Adrenal gland (tissue), 5 donors: Measurements from ENCODE around the gene MOB1B.

Experiments
- POLR2A ChIP-seq, 2 donors: fragments of 450-650 bp; IDR thresholded peaks; one replicate each; pipeline ENCODE4 v1.6.1; 2017; ENCODE audit warnings: antibody characterized with exemption in 2 of 2, mild to moderate bottlenecking in 2 of 2, moderate library complexity in 1 of 2
- TF ChIP-seq, protein P1 (sequence below), 6 experiments: fragments of 450-650 bp in 4 of 6; fragments of 200-600 bp in 2 of 6; sonication (generic) in 1 of 6; IDR thresholded peaks; 1 replicate in 5 of 6; 2 replicates in 1 of 6; pipeline versions ENCODE4 v1.5.1 to v1.8.0; 2016 to 2021; ENCODE audit warnings: antibody characterized with exemption in 6 of 6, mild to moderate bottlenecking in 2 of 6, moderate library complexity in 1 of 6
- donor health status: DM: no; HTN: no; CAD: no.

DNA sequence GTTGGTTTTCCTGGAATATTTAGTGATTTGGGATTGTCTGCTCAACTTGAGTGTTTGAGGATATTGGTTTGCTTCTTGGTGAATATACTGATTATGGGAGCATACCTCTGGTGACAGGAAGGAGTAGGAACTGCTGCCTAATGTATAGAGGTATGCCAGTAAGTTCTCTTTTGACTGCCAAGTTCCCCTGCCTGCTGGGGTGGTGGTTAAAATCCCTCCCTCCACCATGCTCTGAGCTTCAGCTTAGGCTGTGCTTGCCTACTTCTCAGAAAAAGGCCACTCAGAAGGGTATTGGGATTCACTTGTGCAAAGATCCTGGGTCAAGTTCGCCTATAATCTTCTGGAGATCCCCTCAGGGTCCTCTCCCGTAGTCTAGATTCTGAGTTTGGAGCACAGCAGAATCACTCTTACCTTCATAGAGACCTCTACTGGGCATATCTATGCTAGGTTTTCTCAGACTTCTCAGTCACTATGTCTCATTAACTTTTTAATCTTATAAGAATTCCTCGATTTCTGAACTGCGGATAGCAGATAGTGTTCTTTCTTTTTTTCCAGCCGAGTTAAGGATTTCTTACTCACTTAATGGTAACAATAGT, 46.6 kb downstream of the MOB1B start:
- TF ChIP-seq, protein P1, sequence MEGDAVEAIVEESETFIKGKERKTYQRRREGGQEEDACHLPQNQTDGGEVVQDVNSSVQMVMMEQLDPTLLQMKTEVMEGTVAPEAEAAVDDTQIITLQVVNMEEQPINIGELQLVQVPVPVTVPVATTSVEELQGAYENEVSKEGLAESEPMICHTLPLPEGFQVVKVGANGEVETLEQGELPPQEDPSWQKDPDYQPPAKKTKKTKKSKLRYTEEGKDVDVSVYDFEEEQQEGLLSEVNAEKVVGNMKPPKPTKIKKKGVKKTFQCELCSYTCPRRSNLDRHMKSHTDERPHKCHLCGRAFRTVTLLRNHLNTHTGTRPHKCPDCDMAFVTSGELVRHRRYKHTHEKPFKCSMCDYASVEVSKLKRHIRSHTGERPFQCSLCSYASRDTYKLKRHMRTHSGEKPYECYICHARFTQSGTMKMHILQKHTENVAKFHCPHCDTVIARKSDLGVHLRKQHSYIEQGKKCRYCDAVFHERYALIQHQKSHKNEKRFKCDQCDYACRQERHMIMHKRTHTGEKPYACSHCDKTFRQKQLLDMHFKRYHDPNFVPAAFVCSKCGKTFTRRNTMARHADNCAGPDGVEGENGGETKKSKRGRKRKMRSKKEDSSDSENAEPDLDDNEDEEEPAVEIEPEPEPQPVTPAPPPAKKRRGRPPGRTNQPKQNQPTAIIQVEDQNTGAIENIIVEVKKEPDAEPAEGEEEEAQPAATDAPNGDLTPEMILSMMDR (IDR thresholded peaks at IDR 0.05), result no peak
- TF ChIP-seq POLR2A (IDR thresholded peaks at IDR 0.05), result no peak
